CD4-positive, alpha-beta T cell treated with Interferon alpha-2 for 1 hour (primary cell): ENCODE measurements around the gene C2orf69.
A peak's percentile ranks its signal among the peaks of the same experiment; 100 is the strongest.
"Not testable (repeated sequence)": the region's sequence is repeated elsewhere in the genome, so short reads cannot be mapped to it uniquely, and the experiment has no call there.

ENCODE experiments used
- DNase-seq, 2 donors: peaks; one replicate each; pipeline ENCODE4 v3.0.0-alpha.2; 2020 to 2022

The C2orf69 gene

GRCh38 chr2:199911052-199911876 lies at the start of gene C2orf69:
C2orf69 (plus strand) TSS chr2:199911293; CDS start chr2:199911439, 146 bp downstream.
- peak; percentile 92 to 94 for DNase-seq

GRCh38 chr2:199862788-199863187 lies 48.3 kb upstream of the C2orf69 start:
- DNase-seq = no peak

- DNase-seq = no peak
Observed at GRCh38 chr2:199865905-199866304, 45.2 kb upstream of the C2orf69 start.

GRCh38 chr2:199868431-199869226 lies 42.5 kb upstream of the C2orf69 start:
- DNase-seq = no peak

- no peak for DNase-seq
Observed at GRCh38 chr2:199869227-199869541, 41.9 kb upstream of the C2orf69 start.

- no peak for DNase-seq
Observed at GRCh38 chr2:199869653-199870052, 41.4 kb upstream of the C2orf69 start.

- DNase-seq = no peak
Observed at GRCh38 chr2:199870581-199870980, 40.5 kb upstream of the C2orf69 start.

GRCh38 chr2:199874209-199874608 lies 36.9 kb upstream of the C2orf69 start:
- DNase-seq = no peak

- no peak for DNase-seq
Observed at GRCh38 chr2:199875400-199875799, 35.7 kb upstream of the C2orf69 start.

GRCh38 chr2:199882667-199883066 lies 28.4 kb upstream of the C2orf69 start:
- no peak for DNase-seq

- DNase-seq = no peak
Observed at GRCh38 chr2:199883474-199884212, 27.4 kb upstream of the C2orf69 start.

GRCh38 chr2:199895406-199895805 lies 15.7 kb upstream of the C2orf69 start:
- no peak for DNase-seq

GRCh38 chr2:199896617-199897016 lies 14.5 kb upstream of the C2orf69 start:
- DNase-seq = no peak

- DNase-seq = no peak
Observed at GRCh38 chr2:199901942-199902341, 9.2 kb upstream of the C2orf69 start.

- no peak for DNase-seq
Observed at GRCh38 chr2:199902486-199903110, 8.5 kb upstream of the C2orf69 start.

GRCh38 chr2:199903111-199903510 lies 8.0 kb upstream of the C2orf69 start:
- DNase-seq = no peak

GRCh38 chr2:199907008-199907714 lies 3.9 kb upstream of the C2orf69 start:
- no peak for DNase-seq

GRCh38 chr2:199910338-199911051 lies 598 bp upstream of the C2orf69 start:
- DNase-seq = no peak

- no peak for DNase-seq
Observed at GRCh38 chr2:199911877-199912161, 726 bp downstream of the C2orf69 start.

GRCh38 chr2:199912553-199913114 lies 1.5 kb downstream of the C2orf69 start:
- not testable (repeated sequence) for DNase-seq

- no peak for DNase-seq
Observed at GRCh38 chr2:199914372-199914958, 3.4 kb downstream of the C2orf69 start.
